Kidney (tissue), 14 donors: ENCODE measurements around the gene LY6G6F. TPM values are rescaled to one million over a fixed set of nuclear protein-coding genes. Genes with fewer than 3 reads are reported as not detected.
A peak's percentile ranks its signal among the peaks of the same experiment; 100 is the strongest.

Experiments used
- DNase-seq, 5 donors: peaks; one replicate each; pipeline ENCODE4 v3.0.0-alpha.2; 2013 to 2020
- FAIRE-seq: peaks from 2 replicates; lab custom pipeline; 2012; peaks lifted over from hg19 to GRCh38; lab: Jason Lieb, UNC
- H3K27ac ChIP-seq, 2 donors: one replicate each; pipeline ENCODE4 v1.7.0; 2013; ENCODE audit warnings: low read depth in 2 of 2, low read length in 2 of 2, inconsistent platforms in 1 of 2
- H3K27me3 ChIP-seq: one replicate; pipeline ENCODE4 v1.7.1; 2013; ENCODE audit warnings: low read length, inconsistent platforms; ENCODE audit not compliant: control insufficient read depth, insufficient read depth
- H3K36me3 ChIP-seq, 3 donors: one replicate each; pipeline versions ENCODE4 v1.7.0 to v1.7.1; 2013; ENCODE audit warnings: low read length in 3 of 3, control low read depth in 1 of 3, inconsistent platforms in 1 of 3; ENCODE audit not compliant: insufficient read depth in 3 of 3, control insufficient read depth in 2 of 3
- H3K4me1 ChIP-seq, 3 donors: one replicate each; pipeline versions ENCODE4 v1.7.0 to v1.7.1; 2013; ENCODE audit warnings: low read length in 3 of 3, inconsistent platforms in 1 of 3, low read depth in 1 of 3; ENCODE audit not compliant: control insufficient read depth in 2 of 3, insufficient read depth in 2 of 3
- H3K4me3 ChIP-seq, 3 donors: one replicate each; pipeline versions ENCODE4 v1.7.0 to v1.8.1; 2013; ENCODE audit warnings: low read length in 3 of 3, control low read depth in 1 of 3, inconsistent platforms in 1 of 3
- H3K9ac ChIP-seq, 3 donors: one replicate each; pipeline versions ENCODE4 v1.7.0 to v1.7.1; 2013; ENCODE audit warnings: low read length in 3 of 3, control low read depth in 1 of 3, inconsistent platforms in 1 of 3
- H3K9me3 ChIP-seq, 3 donors: one replicate each; pipeline versions ENCODE4 v1.7.0 to v1.7.1; 2013; ENCODE audit warnings: low read length in 3 of 3, control low read depth in 1 of 3, inconsistent platforms in 1 of 3; ENCODE audit not compliant: control insufficient read depth in 2 of 3, insufficient read depth in 1 of 3
- CTCF ChIP-seq: IDR thresholded peaks from 3 replicates; pipeline ENCODE4 v1.5.1; 2012; ENCODE audit warnings: mild to moderate bottlenecking, moderate library complexity, borderline replicate concordance; ENCODE audit not compliant: insufficient read depth; ENCODE audit errors: extremely low read depth
- intact Hi-C: fragments of 100-400 bp; cut with DNase I; formaldehyde crosslinking; loops from one replicate; pipeline ENCODE4 v1.11.1; 2022
- polyA plus RNA-seq: library from polyadenylated mRNA; stranded (reverse); fragments of 350-450 nt; fragmentation: Illumina TruSeq; extraction: RNeasy Lipid Tissue Mini Kit (QIAGEN cat#74804); gene quantifications from one replicate; pipeline ENCODE4 v1.2.3, GENCODE V29; 2014; ENCODE audit warnings: low read depth, low replicate concordance; ENCODE audit not compliant: insufficient read depth
- total RNA-seq: library from RNA; stranded (reverse); fragmentation: NEBNext Ultra II Directional; extraction: Animal tissue kit (Norgen Biotek cat#: 25700); gene quantifications from one replicate; pipeline ENCODE4 v1.2.1, GENCODE V29; 2021
- donor health status: control.
- donor health status: control.
- donor health status: control.
- donor health status: control.
- donor health status: control.
- donor health status: DM: yes; HTN: yes; CAD: no.
- donor health status: Normal renal cell carcinoma (clear cell type).

Gene LY6G6F
- total and polyA plus RNA-seq, 2 donors from 2014 or later: not detected

DNA sequence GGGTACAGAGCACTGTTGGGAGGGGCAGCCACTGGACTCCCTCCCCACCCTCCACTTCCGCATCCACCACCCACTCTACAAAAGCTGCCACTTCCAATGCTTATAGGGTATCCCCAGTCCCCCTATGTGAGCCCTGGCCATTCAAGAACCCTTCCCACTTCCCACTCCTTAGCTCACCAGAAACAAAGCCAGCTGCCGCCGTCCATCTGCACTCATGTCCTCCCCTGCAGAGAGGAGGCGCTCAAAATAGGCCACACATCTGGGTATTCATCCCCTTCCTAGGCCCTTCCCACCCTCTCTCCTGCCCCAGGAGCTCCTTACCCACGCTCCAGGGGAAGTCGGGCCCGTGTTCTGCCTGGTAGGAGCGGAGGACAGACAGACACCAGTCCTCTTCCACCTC is 19.3 kb upstream of the LY6G6F start:
- Histone ChIP-seq H3K4me3 (no peak overlapping the region), H3K27ac (no peak overlapping the region), H3K9me3 (no peaks in the 10 kb centered on the region), H3K27me3 (no peaks in the 10 kb centered on the region), H3K4me1 (peaks cover 0 to 2% (median 0%) of the 10 kb centered on the region in 3 donors), H3K36me3 (peaks cover 0 to 46% (median 39%) of the 10 kb centered on the region in 3 donors), H3K9ac (no peak overlapping the region)
- intact Hi-C loops: no loop called here
- FAIRE-seq (no peak), DNase-seq (no peak)
- no peak for TF ChIP-seq CTCF

GRCh38 chr6:31687860-31688693 is 18.6 kb upstream of the LY6G6F start:
- DNase-seq (no peak), FAIRE-seq (no peak)
- H3K9me3 ChIP-seq: no peaks in the 10 kb centered on the region
- no peaks in the 10 kb centered on the region for H3K27me3 ChIP-seq
- no peak overlapping the region for H3K27ac ChIP-seq
- no peak for TF ChIP-seq CTCF
- H3K9ac ChIP-seq: no peak overlapping the region
- intact Hi-C loops: no loop called here
- H3K4me1 ChIP-seq: peaks cover 0 to 2% (median 0%) of the 10 kb centered on the region in 3 donors
- peaks cover 2 to 46% (median 40%) of the 10 kb centered on the region in 3 donors for H3K36me3 ChIP-seq
- H3K4me3 ChIP-seq: no peak overlapping the region

- Histone ChIP-seq H3K36me3 (peaks cover 4 to 46% (median 40%) of the 10 kb centered on the region in 3 donors), H3K9ac (no peak overlapping the region), H3K4me1 (no peaks in the 10 kb centered on the region), H3K4me3 (no peak overlapping the region), H3K9me3 (no peaks in the 10 kb centered on the region), H3K27ac (no peak overlapping the region), H3K27me3 (no peaks in the 10 kb centered on the region)
- no peak for TF ChIP-seq CTCF
- intact Hi-C loops: no loop called here
- no peak for FAIRE-seq
- peak in 1 of 5 donors; percentile 17 for DNase-seq
These were observed 17.2 kb upstream of the LY6G6F start for GRCh38 chr6:31689249-31690110.
